Neural progenitor cell (in vitro differentiated cells): ENCODE data around the gene TRIM4. TPM values are rescaled to one million over a fixed set of nuclear protein-coding genes. Genes with fewer than 3 reads are reported as not detected.
"Not testable (repeated sequence)": the region's sequence is repeated elsewhere in the genome, so short reads cannot be mapped to it uniquely, and the experiment has no call there.

ENCODE experiments used
- DNase-seq: peaks from one replicate; pipeline ENCODE4 v3.0.0-alpha.2; 2016; ENCODE audit warnings: low spot score
- H2AFZ ChIP-seq: fragments of 200-600 bp; sonication (generic); replicated peaks from 2 replicates; pipeline ENCODE4 v1.6.1; 2016; ENCODE audit warnings: antibody characterized with exemption
- H3F3A ChIP-seq: fragments of 200-600 bp; sonication (generic); 2 replicates; pipeline ENCODE4 v1.6.1; 2016; ENCODE audit warnings: antibody characterized with exemption, low read depth
- H3K27ac ChIP-seq: fragments of 200-600 bp; sonication (generic); 2 replicates; pipeline ENCODE4 v1.5.1; 2016; ENCODE audit warnings: mild to moderate bottlenecking
- H3K27me3 ChIP-seq: fragments of 200-600 bp; sonication (generic); 2 replicates; pipeline ENCODE4 v1.6.1; 2016; ENCODE audit warnings: mild to moderate bottlenecking, moderate library complexity
- H3K36me3 ChIP-seq: fragments of 200-600 bp; sonication (generic); 2 replicates; pipeline ENCODE4 v1.5.1; 2016
- H3K4me1 ChIP-seq: fragments of 200-600 bp; sonication (generic); 2 replicates; pipeline ENCODE4 v1.6.1; 2016; ENCODE audit warnings: mixed run types
- H3K4me2 ChIP-seq: fragments of 200-600 bp; sonication (generic); 2 replicates; pipeline ENCODE4 v1.6.1; 2016
- H3K4me3 ChIP-seq: fragments of 200-600 bp; sonication (generic); 2 replicates; pipeline ENCODE4 v1.5.1; 2016
- H3K79me2 ChIP-seq: fragments of 200-600 bp; sonication (generic); 2 replicates; pipeline ENCODE4 v1.6.1; 2016; ENCODE audit warnings: low read depth
- H3K9ac ChIP-seq: fragments of 200-600 bp; sonication (generic); 2 replicates; pipeline ENCODE4 v1.6.1; 2016
- H3K9me3 ChIP-seq: fragments of 200-600 bp; sonication (generic); 2 replicates; pipeline ENCODE4 v1.5.1; 2016; ENCODE audit warnings: low read depth
- H4K20me1 ChIP-seq: fragments of 200-600 bp; sonication (generic); 2 replicates; pipeline ENCODE4 v1.6.1; 2016; ENCODE audit warnings: low read depth
- H3K27ac Mint-ChIP-seq: 3 replicates; pipeline ENCODE4 v1.8.0; 2021; ENCODE audit warnings: mixed read lengths
- H3K27me3 Mint-ChIP-seq: 2 replicates; pipeline ENCODE4 v1.8.0; 2022; ENCODE audit warnings: low read depth, mild to moderate bottlenecking, inconsistent platforms, moderate library complexity, mixed read lengths; ENCODE audit not compliant: insufficient read depth
- H3K36me3 Mint-ChIP-seq: 3 replicates; pipeline ENCODE4 v1.8.0; 2021; ENCODE audit warnings: mixed read lengths
- H3K4me1 Mint-ChIP-seq: 3 replicates; pipeline ENCODE4 v1.8.0; 2021; ENCODE audit warnings: mixed read lengths
- H3K4me3 Mint-ChIP-seq: 3 replicates; pipeline ENCODE4 v1.8.0; 2021; ENCODE audit warnings: mild to moderate bottlenecking, moderate library complexity, mixed read lengths
- H3K9me3 Mint-ChIP-seq: 3 replicates; pipeline ENCODE4 v1.8.0; 2020; ENCODE audit warnings: mixed read lengths
- CTCF ChIP-seq: fragments of 200-600 bp; sonication (generic); IDR thresholded peaks from 2 replicates; pipeline ENCODE4 v1.5.1; 2017; ENCODE audit warnings: antibody characterized with exemption, mild to moderate bottlenecking
- EZH2 ChIP-seq: fragments of 200-600 bp; sonication (generic); IDR thresholded peaks from 2 replicates; pipeline ENCODE4 v1.6.1; 2017; ENCODE audit warnings: antibody characterized with exemption, mild to moderate bottlenecking, moderate library complexity
- EZH2phosphoT487 ChIP-seq: fragments of 200-600 bp; sonication (generic); IDR thresholded peaks from 2 replicates; pipeline ENCODE4 v1.6.1; 2017; ENCODE audit warnings: antibody characterized with exemption
- total RNA-seq: library from RNA; depleted of rRNA; stranded (reverse); fragments of >200 nt; gene quantifications from 2 replicates; pipeline ENCODE4 v1.2.3, GENCODE V29; 2015; ENCODE audit warnings: low replicate concordance

TRIM4 gene
- total RNA-seq, 1 donor from 2014 or later = not detected

- Mint-ChIP-seq H3K9me3 (peaks cover 5% of the 10 kb centered on the region), H3K27ac (no peak overlapping the region), H3K27me3 (peaks cover 2% of the 10 kb centered on the region), H3K36me3 (peaks cover 2% of the 10 kb centered on the region), H3K4me1 (no peaks in the 10 kb centered on the region), H3K4me3 (no peak overlapping the region)
- H3K4me1 ChIP-seq = no peaks in the 10 kb centered on the region
- H2AFZ ChIP-seq = no peak overlapping the region
- H3K9me3 ChIP-seq = no peaks in the 10 kb centered on the region
- H4K20me1 ChIP-seq = no peaks in the 10 kb centered on the region
- H3K9ac ChIP-seq = no peak overlapping the region
- H3K4me2 ChIP-seq = no peak overlapping the region
- no peaks in the 10 kb centered on the region for H3K27me3 ChIP-seq
- no peak for DNase-seq
- H3K27ac ChIP-seq = no peak overlapping the region
- no peaks in the 10 kb centered on the region for H3K36me3 ChIP-seq
- no peaks in the 10 kb centered on the region for H3F3A ChIP-seq
- H3K79me2 ChIP-seq = no peaks in the 10 kb centered on the region
- H3K4me3 ChIP-seq = no peak overlapping the region
- TF ChIP-seq EZH2phosphoT487 = no peak
- TF ChIP-seq CTCF = no peak
- no peak for TF ChIP-seq EZH2
These were observed 24.6 kb downstream of the TRIM4 start for GRCh38 chr7:99894738-99895137.

- no peak overlapping the region for H2AFZ ChIP-seq
- H4K20me1 ChIP-seq = no peaks in the 10 kb centered on the region
- no peak overlapping the region for H3K9ac ChIP-seq
- no peaks in the 10 kb centered on the region for H3K9me3 ChIP-seq
- TF ChIP-seq EZH2phosphoT487 (no peak), CTCF (no peak), EZH2 (no peak)
- DNase-seq = no peak
- H3K79me2 ChIP-seq = no peaks in the 10 kb centered on the region
- no peaks in the 10 kb centered on the region for H3K36me3 ChIP-seq
- no peak overlapping the region for H3K27ac Mint-ChIP-seq
- no peaks in the 10 kb centered on the region for H3K4me1 Mint-ChIP-seq
- peaks cover 3% of the 10 kb centered on the region for H3K36me3 Mint-ChIP-seq
- no peak overlapping the region for H3K4me3 ChIP-seq
- H3K27me3 ChIP-seq = no peaks in the 10 kb centered on the region
- no peaks in the 10 kb centered on the region for H3K4me1 ChIP-seq
- H3K27ac ChIP-seq = no peak overlapping the region
- no peak overlapping the region for H3K4me3 Mint-ChIP-seq
- H3K4me2 ChIP-seq = no peak overlapping the region
- peaks cover 11% of the 10 kb centered on the region for H3K9me3 Mint-ChIP-seq
- peaks cover 2% of the 10 kb centered on the region for H3K27me3 Mint-ChIP-seq
- H3F3A ChIP-seq = no peaks in the 10 kb centered on the region
These were observed 26.1 kb downstream of the TRIM4 start for GRCh38 chr7:99893280-99893679.

- H3K4me1 ChIP-seq, H3K9ac ChIP-seq, H3K27ac ChIP-seq, H3K79me2 ChIP-seq, H2AFZ ChIP-seq, H3F3A ChIP-seq, H3K27me3 ChIP-seq, H3K36me3 ChIP-seq, H3K4me1 Mint-ChIP-seq, H3K9me3 ChIP-seq, H3K4me3 ChIP-seq, H3K27ac Mint-ChIP-seq, H3K36me3 Mint-ChIP-seq, H3K4me2 ChIP-seq, H3K4me3 Mint-ChIP-seq, DNase-seq, H3K27me3 Mint-ChIP-seq, H4K20me1 ChIP-seq: not testable (repeated sequence)
- H3K9me3 Mint-ChIP-seq = peaks cover 14% of the 10 kb centered on the region
These were observed 29.0 kb downstream of the TRIM4 start for GRCh38 chr7:99890348-99890747.

GRCh38 chr7:99888366-99888765 lies 31.0 kb downstream of the TRIM4 start:
- not testable (repeated sequence) for H4K20me1 ChIP-seq, H3K27ac ChIP-seq, H3K9me3 ChIP-seq, H3K27me3 Mint-ChIP-seq, H3K4me2 ChIP-seq, H3K4me3 ChIP-seq, H2AFZ ChIP-seq, H3K4me1 ChIP-seq, H3K27ac Mint-ChIP-seq, H3K36me3 Mint-ChIP-seq, H3F3A ChIP-seq, H3K27me3 ChIP-seq, H3K9ac ChIP-seq, H3K4me1 Mint-ChIP-seq, H3K4me3 Mint-ChIP-seq, DNase-seq, H3K79me2 ChIP-seq, H3K36me3 ChIP-seq
- peaks cover 17% of the 10 kb centered on the region for H3K9me3 Mint-ChIP-seq
